22Rv1 (cell line): Measurements from ENCODE around the gene NUTF2.

Experiments
- H3K27ac ChIP-seq: fragments of 450-650 bp; 2 replicates; pipeline ENCODE4 v1.5.1; 2017
- CTCF ChIP-seq: fragments of 450-650 bp; IDR thresholded peaks from 2 replicates; pipeline ENCODE4 v1.5.1; 2017; ENCODE audit warnings: mild to moderate bottlenecking
- ZFX ChIP-seq: fragments of 450-650 bp; IDR thresholded peaks from 2 replicates; pipeline ENCODE4 v1.6.1; 2017; ENCODE audit warnings: antibody characterized with exemption, borderline replicate concordance

The NUTF2 gene

GRCh38 chr16:67845291-67846062, 1.3 kb upstream of the NUTF2 start:
- peak overlapping the region; percentile 91 for H3K27ac ChIP-seq
- TF ChIP-seq ZFX, result no peak
- TF ChIP-seq CTCF, result no peak

GRCh38 chr16:67846063-67846319, 742 bp upstream of the NUTF2 start:
- peak overlapping the region; percentile 91 for H3K27ac ChIP-seq
- TF ChIP-seq ZFX, result no peak
- no peak for TF ChIP-seq CTCF

- TF ChIP-seq CTCF (no peak), ZFX (no peak)
Observed at GRCh38 chr16:67847064-67847861, 530 bp downstream of the NUTF2 start, which contains the start of gene CENPT. CENPT (minus strand) TSS chr16:67847693; CDS start chr16:67833859, 13,834 bp downstream.

GRCh38 chr16:67848118-67848517, 1.4 kb downstream of the NUTF2 start:
- H3K27ac ChIP-seq, result peak overlapping the region; percentile 91
- TF ChIP-seq CTCF, result no peak
- no peak for TF ChIP-seq ZFX

More at GRCh38 chr16:67847064-67847861, 530 bp downstream of the NUTF2 start, which contains the start of gene CENPT:
- peak within 1 kb of the TSS; percentile 91 for H3K27ac ChIP-seq

GRCh38 chr16:67853670-67854069, 6.9 kb downstream of the NUTF2 start:
- no peak overlapping the region for H3K27ac ChIP-seq

GRCh38 chr16:67855789-67856188, 9.1 kb downstream of the NUTF2 start:
- TF ChIP-seq CTCF, result no peak
- TF ChIP-seq ZFX, result no peak
- H3K27ac ChIP-seq, result no peak overlapping the region

More at GRCh38 chr16:67853670-67854069, 6.9 kb downstream of the NUTF2 start:
- TF ChIP-seq ZFX (no peak), CTCF (no peak)
